ENCODE data around the gene CNTN6. TPM values are rescaled to one million over a fixed set of nuclear protein-coding genes. Genes with fewer than 3 reads are reported as not detected.

CNTN6 gene
- total and polyA plus RNA-seq, 4 donors = 0.01 to 0.05 TPM; not detected in 2

- no peak for DNase-seq (ENCODE audit: low spot score)
Observed at GRCh38 chr3:1404270-1404962, 311.6 kb downstream of the CNTN6 start.

More at GRCh38 chr3:1404270-1404962, 311.6 kb downstream of the CNTN6 start:
- H3K36me3 ChIP-seq (ENCODE audit: control insufficient read depth in 4 of 4, insufficient read depth in 3 of 4, low read depth in 1 of 4, low read length in 3 of 4) = no peaks in the 10 kb centered on the region
- H3K9me3 ChIP-seq (ENCODE audit: control insufficient read depth in 4 of 4, low read length in 3 of 4) = no peaks in the 10 kb centered on the region
- H3K27me3 ChIP-seq (ENCODE audit: control insufficient read depth in 4 of 4, insufficient read depth in 4 of 4, low read length in 3 of 4) = no peaks in the 10 kb centered on the region
- no peak overlapping the region for H3K4me3 ChIP-seq (ENCODE audit: low read depth in 1 of 3, low read length in 3 of 3)
- no peak overlapping the region for H3K27ac ChIP-seq (ENCODE audit: low read depth in 1 of 2, low read length in 2 of 2)
- H3K9ac ChIP-seq (ENCODE audit: low read depth in 1 of 2, low read length in 2 of 2) = no peak overlapping the region
- 39% methylated on average over 2 of the region's 2 CpGs for WGBS
- TF ChIP-seq YY1 (IDR thresholded peaks at IDR 0.05) (no peak), ATF3 (IDR thresholded peaks at IDR 0.05) (no peak), RXRA (IDR thresholded peaks at IDR 0.05) (no peak), TAF1 (conservative IDR thresholded peaks at IDR 0.05) (no peak), GABPA (IDR thresholded peaks at IDR 0.05 in 1 of 2, conservative IDR thresholded peaks at IDR 0.05 in 1 of 2) (no peak), RAD21 (IDR thresholded peaks at IDR 0.05) (no peak), MAX (IDR thresholded peaks at IDR 0.05) (no peak), HNF4G (IDR thresholded peaks at IDR 0.05) (no peak), EGR1 (IDR thresholded peaks at IDR 0.05; ENCODE audit: low read depth in 2 of 2) (no peak), CTCF (IDR thresholded peaks at IDR 0.05; ENCODE audit: low read depth, low read length, missing input control) (no peak), HNF4A (conservative IDR thresholded peaks at IDR 0.05) (no peak), FOXA2 (IDR thresholded peaks at IDR 0.05) (no peak), FOXA1 (IDR thresholded peaks at IDR 0.05) (no peak), SP1 (IDR thresholded peaks at IDR 0.05) (no peak), REST (IDR thresholded peaks at IDR 0.05) (no peak), JUND (IDR thresholded peaks at IDR 0.05) (no peak), NR2F2 (IDR thresholded peaks at IDR 0.05) (no peak)
- TF ChIP-seq, protein P1, sequence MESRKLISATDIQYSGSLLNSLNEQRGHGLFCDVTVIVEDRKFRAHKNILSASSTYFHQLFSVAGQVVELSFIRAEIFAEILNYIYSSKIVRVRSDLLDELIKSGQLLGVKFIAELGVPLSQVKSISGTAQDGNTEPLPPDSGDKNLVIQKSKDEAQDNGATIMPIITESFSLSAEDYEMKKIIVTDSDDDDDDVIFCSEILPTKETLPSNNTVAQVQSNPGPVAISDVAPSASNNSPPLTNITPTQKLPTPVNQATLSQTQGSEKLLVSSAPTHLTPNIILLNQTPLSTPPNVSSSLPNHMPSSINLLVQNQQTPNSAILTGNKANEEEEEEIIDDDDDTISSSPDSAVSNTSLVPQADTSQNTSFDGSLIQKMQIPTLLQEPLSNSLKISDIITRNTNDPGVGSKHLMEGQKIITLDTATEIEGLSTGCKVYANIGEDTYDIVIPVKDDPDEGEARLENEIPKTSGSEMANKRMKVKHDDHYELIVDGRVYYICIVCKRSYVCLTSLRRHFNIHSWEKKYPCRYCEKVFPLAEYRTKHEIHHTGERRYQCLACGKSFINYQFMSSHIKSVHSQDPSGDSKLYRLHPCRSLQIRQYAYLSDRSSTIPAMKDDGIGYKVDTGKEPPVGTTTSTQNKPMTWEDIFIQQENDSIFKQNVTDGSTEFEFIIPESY (IDR thresholded peaks at IDR 0.05) = no peak
- H3K4me1 ChIP-seq (ENCODE audit: control insufficient read depth in 4 of 4, insufficient read depth in 4 of 4, low read length in 3 of 4) = no peaks in the 10 kb centered on the region

All from liver (tissue), 9 donors.